Fibroblast of skin of abdomen (primary cell): ENCODE data around the gene KCNIP3. TPM values are rescaled to one million over a fixed set of nuclear protein-coding genes. Genes with fewer than 3 reads are reported as not detected.
"Not testable (repeated sequence)": the region's sequence is repeated elsewhere in the genome, so short reads cannot be mapped to it uniquely, and the experiment has no call there.

Source experiments
- DNase-seq: peaks from one replicate; pipeline ENCODE4 v3.0.0-alpha.2; 2013
- polyA plus RNA-seq, 2 experiments: library from polyadenylated mRNA; unstranded; fragments of 120-200 nt; gene quantifications; one replicate each; pipeline ENCODE4 v1.2.1, GENCODE V29; 2013; ENCODE audit not compliant: insufficient read length in 2 of 2

The KCNIP3 gene
- 6.2 TPM for polyA plus RNA-seq (2013, experiment 1 of 2; ENCODE audit: insufficient read length)
- polyA plus RNA-seq (2013, experiment 2 of 2; ENCODE audit: insufficient read length): 6.7 TPM

GRCh38 chr2:95296880-95297487 is at the start of gene KCNIP3:
Gene KCNIP3, plus strand, starts transcription at chr2:95297347. Its CDS starts 92 bp downstream, at chr2:95297439.
- DNase-seq: no peak

- DNase-seq: no peak
These were observed 38.9 kb upstream of the KCNIP3 start for GRCh38 chr2:95258271-95258670.

DNA sequence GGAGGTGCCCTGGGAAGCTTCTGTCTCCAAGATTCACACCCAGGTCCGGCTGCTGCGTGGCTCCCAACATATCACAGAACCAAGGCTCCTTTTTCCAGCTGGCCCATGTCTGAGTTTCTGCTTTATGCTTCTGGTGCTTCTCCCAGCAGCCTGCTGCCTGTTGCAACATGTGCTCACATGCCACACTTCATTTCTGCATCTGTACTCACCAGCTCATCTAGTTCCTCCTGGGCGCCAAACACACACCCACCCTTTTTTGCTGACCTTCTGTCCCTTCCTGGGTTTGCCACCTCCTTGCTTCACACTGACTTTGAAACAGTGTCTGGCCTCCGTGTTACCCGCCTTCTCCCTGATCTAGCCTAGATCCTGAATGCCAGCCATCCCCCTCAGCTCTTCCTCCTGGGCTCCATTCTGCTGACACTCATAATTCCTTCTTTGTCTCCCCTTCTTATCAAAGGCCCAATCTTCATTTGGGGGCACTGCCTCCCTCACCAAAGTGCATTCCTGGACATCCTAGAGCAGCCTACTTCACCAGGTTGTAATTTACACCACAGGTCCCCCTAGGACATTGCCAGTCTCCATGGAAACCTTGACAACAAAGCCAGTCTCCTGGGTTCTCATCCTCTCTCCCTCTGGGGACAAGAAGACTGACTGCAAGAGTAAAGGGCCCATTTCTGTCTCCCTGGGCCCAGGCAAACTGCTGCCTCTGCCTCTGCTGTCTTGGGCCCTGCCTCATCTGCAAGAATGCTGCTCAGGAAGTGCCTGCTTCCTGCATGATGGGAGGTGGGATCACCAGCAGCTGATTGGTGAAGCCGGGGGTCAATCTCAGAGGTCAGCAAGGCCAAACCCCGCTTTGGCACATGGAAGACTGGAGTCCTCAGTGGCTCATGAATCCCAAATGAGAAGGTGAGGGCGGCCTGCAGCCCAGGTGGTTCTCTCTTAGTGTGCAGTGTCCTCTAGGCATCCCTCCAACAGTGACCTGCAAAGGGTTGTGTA is 36.8 kb upstream of the KCNIP3 start:
- DNase-seq: no peak

DNA sequence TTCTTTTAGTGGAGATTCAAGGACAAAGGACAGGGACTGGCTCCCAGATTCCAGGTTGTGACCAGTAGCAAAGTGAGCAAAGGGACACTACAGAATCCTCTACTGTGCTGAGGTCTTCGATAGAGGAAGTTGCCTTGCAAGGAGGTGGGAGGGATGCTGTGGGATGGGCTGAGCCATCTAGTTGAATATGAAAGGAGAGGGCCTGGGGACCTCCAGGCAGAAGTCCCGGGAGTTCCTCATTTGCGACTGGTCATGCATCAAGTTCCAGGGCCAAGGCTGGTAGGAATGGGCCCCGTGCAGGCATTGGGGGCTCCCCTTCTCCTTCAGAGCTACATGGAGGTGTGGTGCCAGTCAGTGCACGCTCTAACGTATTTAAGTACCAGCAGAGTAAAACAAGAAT is 35.5 kb upstream of the KCNIP3 start:
- DNase-seq: no peak

- no peak for DNase-seq
These were observed 34.1 kb upstream of the KCNIP3 start for GRCh38 chr2:95262896-95263542.

- no peak for DNase-seq
These were observed 32.5 kb upstream of the KCNIP3 start for GRCh38 chr2:95264624-95265023.

GRCh38 chr2:95265182-95265581 is 32.0 kb upstream of the KCNIP3 start:
- DNase-seq: no peak

DNA sequence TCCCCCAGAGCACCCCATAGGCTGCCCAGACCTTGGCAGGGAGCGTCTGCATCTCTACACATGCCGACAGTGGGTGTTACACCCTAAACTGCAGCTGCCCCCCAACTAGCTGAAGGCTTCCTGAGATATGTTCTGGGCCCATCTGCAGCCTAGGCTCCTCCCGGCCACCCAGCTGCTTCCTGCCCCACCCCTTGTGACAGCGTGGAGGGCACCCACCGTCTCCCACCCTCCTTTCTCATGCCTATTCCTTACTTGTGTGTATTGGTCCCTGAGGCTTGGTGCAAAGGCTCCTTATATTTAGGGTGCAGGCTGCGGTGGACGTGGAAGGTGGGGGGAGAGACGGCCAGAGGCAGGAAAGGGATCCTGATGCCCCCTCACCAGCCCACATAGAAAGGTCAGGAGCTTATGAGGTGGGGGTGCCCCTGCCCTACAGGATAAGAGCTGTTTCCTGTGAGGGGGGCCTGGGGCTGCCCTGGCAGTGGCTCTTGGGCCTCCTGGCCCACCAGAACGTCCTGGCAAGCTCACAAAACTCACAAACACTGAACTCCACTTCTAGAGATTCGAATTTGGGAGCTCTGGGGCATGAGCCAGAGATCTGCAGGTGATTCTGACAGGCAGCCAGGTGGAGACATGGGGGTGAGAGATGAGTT is 30.2 kb upstream of the KCNIP3 start:
- no peak for DNase-seq

DNA sequence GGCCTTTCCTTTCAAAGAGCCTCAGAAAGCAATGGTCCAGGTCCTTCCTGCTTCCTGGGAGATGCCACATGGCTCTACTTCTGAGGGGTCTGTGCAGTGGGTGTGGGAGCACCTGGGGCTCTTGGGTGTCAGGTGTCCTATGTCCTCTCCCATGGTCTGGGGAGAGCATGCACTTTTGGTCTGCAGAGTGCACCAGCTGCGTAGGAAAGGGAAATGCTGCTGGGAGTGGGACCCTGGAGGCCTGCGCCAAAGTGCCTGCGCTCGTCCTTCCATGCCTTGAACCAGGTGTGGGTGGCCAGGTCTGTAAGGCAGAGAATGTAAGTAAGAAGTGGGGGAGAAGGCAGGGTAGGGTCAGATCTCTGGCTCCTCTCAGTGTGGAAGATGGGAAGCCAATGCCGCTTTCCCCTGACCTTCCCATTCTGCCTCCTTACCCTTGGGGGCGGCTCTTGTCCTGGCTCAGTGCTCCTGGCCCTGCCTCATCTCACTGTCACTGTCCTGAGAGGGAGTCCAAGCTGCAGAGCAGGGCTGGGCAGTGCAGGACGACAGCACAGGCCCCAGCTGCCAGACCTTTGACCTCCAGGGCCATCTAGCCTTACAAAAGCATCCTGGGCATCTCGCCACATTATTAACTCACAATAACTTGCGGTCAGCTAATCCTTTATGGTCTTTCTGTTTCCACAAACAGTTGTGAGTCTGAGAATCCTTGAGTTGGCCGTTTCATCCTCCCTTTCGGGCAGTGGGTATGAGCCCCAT is 29.5 kb upstream of the KCNIP3 start:
- DNase-seq: no peak

- DNase-seq: no peak
These were observed 28.7 kb upstream of the KCNIP3 start for GRCh38 chr2:95268211-95269035.

DNA sequence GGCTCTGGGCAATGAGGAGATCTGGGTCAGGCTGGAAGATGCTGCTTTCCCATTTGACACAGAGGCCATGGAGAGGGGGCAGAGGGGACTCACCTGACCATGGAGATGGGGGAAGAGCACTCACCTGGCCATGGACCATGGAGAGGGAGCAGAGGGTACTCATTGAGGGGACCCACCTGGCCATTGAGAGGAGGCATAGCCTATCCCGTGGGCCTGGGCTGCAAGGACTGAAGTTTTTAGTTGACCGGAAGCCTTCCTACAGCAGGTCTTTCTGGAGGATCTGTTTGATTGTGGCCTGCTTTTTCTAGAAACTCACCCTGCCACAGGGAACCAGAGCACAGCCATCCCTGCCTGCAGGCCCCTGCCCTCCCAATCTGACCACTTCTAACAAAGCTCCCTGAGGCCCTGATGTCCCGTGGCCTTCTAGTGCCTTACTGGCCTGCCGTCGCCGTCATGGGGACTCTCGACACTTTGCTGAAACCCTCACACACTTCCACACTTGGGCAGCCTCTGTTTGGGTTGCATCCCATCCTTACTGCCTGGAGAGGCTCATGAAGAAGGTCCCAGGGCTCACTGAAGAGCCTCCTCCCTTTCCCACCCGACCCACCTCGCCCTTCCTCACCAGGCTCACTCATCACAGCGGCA is 28.0 kb upstream of the KCNIP3 start:
- DNase-seq: no peak

DNA sequence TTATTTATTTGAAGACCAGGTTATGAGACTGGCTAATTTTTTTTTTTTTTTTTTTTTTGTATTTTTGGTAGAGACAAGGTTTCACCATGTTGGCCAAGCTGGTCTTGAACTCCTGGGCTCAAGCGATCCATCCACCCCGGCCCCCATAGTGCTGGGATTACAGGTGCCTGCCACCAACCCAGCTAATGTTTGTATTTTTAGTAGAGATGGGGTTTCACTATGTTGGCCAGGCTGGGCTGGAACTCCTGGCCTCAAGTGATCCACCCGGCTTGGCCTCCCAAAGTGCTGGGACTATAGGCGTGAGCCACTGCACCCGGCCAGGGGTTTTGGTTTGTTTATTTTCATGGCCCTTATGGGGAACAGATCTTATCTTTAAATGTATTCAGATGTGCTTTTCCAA is 27.4 kb upstream of the KCNIP3 start:
- not testable (repeated sequence) for DNase-seq

- DNase-seq: no peak
These were observed 26.5 kb upstream of the KCNIP3 start for GRCh38 chr2:95270541-95271081.

DNA sequence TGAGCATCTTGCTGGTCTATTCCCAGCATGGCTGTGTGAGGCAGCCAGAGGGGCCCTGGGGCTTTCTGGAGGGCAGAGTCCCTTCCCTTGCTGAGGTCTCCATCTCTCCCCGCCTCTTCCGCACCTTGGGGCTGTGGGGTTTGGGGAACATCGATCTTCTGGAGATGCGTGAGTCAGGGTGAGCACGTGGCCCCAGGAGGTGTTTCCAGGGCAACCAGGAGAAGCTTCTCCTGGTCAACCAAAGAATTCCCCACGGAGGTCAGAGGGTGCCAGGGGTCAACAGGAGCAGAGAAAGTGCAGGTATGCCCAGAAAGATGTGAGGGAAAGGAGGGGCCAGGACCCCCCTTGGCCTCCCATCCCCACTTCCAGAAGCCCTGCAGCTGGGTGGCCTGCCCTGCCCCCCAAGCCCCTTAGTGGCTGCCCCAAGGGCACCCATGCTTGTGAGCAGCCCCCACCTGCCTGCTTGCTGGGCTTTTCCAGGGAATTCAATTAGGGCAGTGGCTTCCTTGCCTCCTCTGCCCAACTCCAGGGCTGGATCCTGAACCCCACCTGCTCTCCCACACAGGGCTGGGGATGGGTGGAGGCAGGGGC is 25.7 kb upstream of the KCNIP3 start:
- DNase-seq: no peak

GRCh38 chr2:95272299-95272751 is 24.8 kb upstream of the KCNIP3 start:
- no peak for DNase-seq

- DNase-seq: no peak
These were observed 24.4 kb upstream of the KCNIP3 start for GRCh38 chr2:95272781-95273180.

DNA sequence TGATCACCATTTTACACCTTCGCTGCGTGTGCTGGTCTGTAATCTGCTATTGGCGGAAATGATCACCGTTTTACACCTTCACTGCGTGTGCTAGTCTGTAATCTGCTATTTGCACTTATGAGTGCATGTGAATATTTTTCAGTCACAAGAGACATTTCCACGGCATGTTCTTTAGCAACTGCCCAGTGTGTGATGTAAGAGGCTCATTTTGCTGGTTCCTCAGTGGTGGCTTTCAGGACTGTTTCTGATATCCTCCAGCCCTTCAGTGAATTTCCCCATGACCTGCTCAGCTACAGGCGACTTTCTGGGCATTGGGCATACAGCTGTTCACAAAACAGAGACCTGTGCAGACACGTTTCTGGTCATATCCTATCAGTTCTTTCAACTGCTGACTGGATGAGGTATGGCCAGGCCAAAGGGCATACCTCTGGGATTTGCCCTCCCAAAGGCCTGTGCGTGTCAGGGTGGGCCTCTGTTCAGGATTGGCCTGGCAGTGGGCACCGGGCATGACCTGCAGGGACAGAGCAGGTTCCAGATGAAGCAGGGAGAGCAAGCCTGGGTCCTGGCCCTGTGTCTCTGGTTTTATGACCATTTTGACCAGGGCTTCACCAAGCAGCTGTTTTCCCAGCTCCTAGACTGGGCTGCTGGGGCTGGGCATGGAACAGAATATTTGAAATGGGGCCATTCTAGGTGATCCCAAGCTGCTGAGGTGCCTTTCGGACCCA is 23.4 kb upstream of the KCNIP3 start:
- DNase-seq: no peak

DNA sequence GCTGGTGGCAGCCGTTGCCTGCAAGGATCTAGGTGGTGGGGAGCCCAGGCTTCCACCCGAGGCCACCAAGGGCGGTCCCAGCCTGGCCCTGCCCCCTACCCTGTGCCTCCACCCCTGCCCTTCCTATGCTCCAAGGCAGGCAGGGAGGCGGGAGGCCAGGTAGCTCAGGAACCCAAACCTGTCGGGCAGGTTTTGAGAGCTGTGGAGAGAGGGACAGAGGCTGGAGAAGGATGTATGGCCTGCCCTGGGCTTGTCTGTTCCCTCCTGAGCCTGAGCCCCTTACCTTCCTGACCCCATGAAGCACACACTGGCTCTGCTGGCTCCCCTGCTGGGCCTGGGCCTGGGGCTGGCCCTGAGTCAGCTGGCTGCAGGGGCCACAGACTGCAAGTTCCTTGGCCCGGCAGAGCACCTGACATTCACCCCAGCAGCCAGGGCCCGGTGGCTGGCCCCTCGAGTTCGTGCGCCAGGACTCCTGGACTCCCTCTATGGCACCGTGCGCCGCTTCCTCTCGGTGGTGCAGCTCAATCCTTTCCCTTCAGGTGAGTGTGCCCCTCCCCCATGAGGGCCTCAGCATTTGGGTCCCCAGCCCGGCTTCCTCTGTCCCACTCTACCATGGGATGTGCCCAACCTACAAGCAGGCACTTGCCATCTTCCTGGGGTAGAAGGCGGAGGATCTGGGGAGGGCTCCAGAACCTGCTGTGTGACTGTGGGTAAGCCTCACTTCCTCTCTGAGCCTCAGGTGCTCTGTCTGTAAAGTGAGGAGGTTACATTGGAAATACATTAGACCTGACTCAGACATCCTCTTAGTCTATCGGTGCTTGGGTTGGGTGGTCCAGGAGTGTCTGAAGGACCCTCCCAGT is 22.6 kb upstream of the KCNIP3 start, which contains the start of gene PROM2:
TSS of gene PROM2 (plus strand) at position 159 of the 860 bp plus-strand sequence. CDS start at position 296, 137 bp downstream.
- DNase-seq: no peak
